Femur (tissue), 1 donor: ENCODE measurements around the gene FDX2.

Source experiments
- DNase-seq: peaks from one replicate; pipeline ENCODE4 v3.0.0-alpha.2; 2017

Gene FDX2

GRCh38 chr19:10299545-10300458, 16.0 kb downstream of the FDX2 start:
- peak; percentile 24 for DNase-seq

GRCh38 chr19:10295847-10296591, 19.8 kb downstream of the FDX2 start:
- peak; percentile 27 for DNase-seq

GRCh38 chr19:10295305-10295846, 20.4 kb downstream of the FDX2 start:
- peak; percentile 25 for DNase-seq

DNA sequence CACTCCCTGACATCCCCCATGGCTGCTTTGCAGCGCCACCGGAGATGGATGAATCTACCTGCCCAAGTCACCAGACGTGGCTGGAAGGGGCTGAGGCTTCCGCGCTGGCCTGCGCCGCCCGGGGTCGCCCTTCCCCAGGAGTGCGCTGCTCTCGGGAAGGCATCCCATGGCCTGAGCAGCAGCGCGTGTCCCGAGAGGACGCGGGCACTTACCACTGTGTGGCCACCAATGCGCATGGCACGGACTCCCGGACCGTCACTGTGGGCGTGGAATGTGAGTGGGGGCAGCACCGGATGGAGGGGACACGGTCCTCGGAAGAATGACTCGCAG, 21.5 kb downstream of the FDX2 start:
- no peak for DNase-seq

GRCh38 chr19:10293637-10294367, 22.0 kb downstream of the FDX2 start:
- no peak for DNase-seq

- DNase-seq: no peak
These were observed 22.8 kb downstream of the FDX2 start for GRCh38 chr19:10292789-10293636.

DNA sequence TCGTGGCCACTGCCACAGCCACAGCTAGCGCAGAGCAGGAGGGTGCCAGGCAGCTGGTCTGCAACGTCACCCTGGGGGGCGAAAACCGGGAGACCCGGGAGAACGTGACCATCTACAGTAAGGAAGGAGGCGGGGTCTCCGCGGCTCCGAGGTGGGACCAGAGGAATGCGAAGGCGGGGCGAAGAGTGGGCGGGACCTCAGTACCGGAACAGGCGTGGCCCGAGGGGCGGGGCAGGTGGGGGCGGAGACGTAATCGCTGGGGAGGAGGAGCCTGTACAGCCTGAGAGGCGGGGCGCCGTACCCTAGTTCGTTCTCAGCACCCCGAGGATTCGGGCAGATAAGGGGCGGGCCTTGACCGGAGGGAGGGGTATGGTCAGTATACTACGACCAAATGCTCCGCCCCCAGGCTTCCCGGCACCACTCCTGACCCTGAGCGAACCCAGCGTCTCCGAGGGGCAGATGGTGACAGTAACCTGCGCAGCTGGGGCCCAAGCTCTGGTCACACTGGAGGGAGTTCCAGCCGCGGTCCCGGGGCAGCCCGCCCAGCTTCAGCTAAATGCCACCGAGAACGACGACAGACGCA, 23.5 kb downstream of the FDX2 start:
- DNase-seq: peak; percentile 71

DNA sequence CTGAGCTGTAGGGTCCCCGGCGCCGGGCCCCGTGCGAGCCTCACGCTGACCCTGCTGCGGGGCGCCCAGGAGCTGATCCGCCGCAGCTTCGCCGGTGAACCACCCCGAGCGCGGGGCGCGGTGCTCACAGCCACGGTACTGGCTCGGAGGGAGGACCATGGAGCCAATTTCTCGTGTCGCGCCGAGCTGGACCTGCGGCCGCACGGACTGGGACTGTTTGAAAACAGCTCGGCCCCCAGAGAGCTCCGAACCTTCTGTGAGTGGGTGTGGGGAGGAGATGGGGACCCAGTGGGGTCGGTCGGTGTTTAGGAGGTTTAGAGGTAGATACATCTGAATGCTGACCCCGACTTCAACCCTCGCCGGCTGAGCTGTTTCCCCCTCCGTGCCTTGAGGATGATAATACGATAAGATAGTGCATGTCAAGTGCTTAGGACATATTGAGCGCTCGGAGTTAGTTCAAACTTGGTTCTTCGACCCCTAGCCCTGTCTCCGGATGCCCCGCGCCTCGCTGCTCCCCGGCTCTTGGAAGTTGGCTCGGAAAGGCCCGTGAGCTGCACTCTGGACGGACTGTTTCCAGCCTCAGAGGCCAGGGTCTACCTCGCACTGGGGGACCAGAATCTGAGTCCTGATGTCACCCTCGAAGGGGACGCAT, 24.1 kb downstream of the FDX2 start:
- DNase-seq: no peak

GRCh38 chr19:10290876-10291553, 24.8 kb downstream of the FDX2 start:
- no peak for DNase-seq

DNA sequence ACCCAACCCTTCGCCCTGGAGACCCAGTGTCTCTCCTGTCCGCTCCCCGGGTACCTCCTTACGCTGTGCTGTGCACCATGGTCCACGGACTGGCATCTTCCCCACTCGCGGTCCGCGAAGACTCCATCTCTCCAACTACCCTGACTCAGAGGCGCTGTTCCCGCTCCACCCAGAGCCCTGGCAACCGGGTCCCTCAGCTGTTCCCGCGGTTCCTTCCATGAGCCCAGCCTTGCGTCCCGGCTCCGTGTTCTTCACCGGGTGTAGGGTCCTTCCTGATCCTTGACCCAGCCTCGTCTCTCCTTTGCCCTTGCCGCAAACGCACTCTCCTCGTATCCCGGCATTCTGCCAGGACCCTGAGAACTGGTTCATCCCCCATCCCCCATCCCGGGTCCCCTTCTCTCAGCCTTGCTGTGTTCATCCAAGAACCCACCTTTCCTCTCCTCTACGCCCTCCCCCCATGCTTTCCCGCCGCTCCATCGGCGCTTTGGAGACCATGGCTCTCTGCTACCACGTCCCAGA, 25.4 kb downstream of the FDX2 start:
- DNase-seq: no peak

GRCh38 chr19:10289836-10290356, 25.9 kb downstream of the FDX2 start, which contains the start of gene ICAM5:
ICAM5 (plus strand) TSS chr19:10289952; CDS start chr19:10290044, 92 bp downstream.
- DNase-seq: no peak

DNA sequence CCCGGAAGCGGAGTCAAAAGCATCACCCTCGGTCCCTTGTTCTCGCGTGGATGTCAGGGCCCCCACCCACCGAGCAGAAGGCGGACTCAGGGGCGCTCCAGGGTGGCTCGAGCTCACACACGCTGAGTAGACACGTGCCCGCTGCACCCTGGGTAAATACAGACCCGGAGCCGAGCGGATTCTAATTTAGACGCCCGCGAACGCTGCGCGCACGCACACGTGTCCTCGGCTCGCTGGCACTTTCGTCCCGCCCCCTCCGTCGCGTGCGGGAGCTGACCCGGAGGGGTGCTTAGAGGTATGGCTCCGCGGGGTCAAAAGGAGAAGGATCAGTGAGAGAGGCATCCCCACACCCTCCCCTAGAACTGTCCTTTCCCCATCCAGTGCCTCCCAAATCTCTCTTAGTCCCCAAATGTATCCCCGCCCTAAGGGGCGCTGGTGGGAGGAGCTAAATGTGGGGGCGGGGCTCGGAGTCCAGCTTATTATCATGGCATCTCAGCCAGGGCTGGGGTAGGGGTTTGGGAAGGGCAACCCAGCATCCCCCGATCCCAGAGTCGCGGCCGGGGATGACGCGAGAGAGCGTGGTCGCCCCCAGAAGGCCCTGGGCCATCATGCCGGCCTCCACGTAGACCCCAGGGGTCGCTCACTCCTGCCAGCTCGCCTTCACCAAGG, 26.5 kb downstream of the FDX2 start:
- DNase-seq: no peak

GRCh38 chr19:10288662-10289166, 27.1 kb downstream of the FDX2 start:
- DNase-seq: no peak

DNA sequence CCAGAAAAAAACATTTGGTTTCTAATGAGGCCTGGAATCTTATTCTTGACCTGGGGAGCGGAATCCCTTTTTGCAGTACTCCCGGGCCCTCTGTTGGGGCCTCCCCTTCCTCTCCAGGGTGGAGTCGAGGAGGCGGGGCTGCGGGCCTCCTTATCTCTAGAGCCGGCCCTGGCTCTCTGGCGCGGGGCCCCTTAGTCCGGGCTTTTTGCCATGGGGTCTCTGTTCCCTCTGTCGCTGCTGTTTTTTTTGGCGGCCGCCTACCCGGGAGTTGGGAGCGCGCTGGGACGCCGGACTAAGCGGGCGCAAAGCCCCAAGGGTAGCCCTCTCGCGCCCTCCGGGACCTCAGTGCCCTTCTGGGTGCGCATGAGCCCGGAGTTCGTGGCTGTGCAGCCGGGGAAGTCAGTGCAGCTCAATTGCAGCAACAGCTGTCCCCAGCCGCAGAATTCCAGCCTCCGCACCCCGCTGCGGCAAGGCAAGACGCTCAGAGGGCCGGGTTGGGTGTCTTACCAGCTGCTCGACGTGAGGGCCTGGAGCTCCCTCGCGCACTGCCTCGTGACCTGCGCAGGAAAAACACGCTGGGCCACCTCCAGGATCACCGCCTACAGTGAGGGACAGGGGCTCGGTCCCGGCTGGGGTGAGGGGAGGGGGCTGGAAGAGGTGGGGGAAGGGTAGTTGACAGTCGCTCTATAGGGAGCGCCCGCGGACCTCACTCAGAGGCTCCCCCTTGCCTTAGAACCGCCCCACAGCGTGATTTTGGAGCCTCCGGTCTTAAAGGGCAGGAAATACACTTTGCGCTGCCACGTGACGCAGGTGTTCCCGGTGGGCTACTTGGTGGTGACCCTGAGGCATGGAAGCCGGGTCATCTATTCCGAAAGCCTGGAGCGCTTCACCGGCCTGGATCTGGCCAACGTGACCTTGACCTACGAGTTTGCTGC, 28.7 kb downstream of the FDX2 start, which contains the start of gene ICAM4:
ICAM4 (plus strand) TSS at position 153 of the 935 bp plus-strand sequence; CDS start at position 211, 58 bp downstream.
- no peak for DNase-seq

DNA sequence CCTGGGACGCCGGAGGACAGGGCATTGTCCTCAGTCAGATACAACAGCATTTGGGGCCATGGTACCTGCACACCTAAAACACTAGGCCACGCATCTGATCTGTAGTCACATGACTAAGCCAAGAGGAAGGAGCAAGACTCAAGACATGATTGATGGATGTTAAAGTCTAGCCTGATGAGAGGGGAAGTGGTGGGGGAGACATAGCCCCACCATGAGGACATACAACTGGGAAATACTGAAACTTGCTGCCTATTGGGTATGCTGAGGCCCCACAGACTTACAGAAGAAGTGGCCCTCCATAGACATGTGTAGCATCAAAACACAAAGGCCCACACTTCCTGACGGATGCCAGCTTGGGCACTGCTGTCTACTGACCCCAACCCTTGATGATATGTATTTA, 30.4 kb downstream of the FDX2 start:
- DNase-seq: no peak

DNA sequence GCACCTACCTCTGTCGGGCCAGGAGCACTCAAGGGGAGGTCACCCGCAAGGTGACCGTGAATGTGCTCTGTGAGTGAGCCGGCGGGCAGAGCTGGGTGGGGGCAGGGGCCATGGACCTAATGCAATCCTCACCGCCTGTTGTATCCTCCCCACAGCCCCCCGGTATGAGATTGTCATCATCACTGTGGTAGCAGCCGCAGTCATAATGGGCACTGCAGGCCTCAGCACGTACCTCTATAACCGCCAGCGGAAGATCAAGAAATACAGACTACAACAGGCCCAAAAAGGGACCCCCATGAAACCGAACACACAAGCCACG, 30.9 kb downstream of the FDX2 start:
- DNase-seq: no peak

GRCh38 chr19:10284065-10284959, 31.5 kb downstream of the FDX2 start:
- no peak for DNase-seq
